Activated B cell treated with CpG ODN at 0.5 μM for 24 hours (primary cell): ENCODE measurements around the gene NIT1. TPM values are rescaled to one million over a fixed set of nuclear protein-coding genes. Genes with fewer than 3 reads are reported as not detected.
A peak's percentile ranks its signal among the peaks of the same experiment; 100 is the strongest.

Experiments used
- ATAC-seq: fragments of 200-7000 bp; cut with Tn5 transposase; one replicate; pipeline ENCODE4 v1.10.0; 2021; ENCODE audit warnings: low read depth, mild to moderate bottlenecking, moderate library complexity
- CTCF ChIA-PET: fragments of 350-600 bp; sonication (Branson Sonifier 250); formaldehyde crosslinking; loops from one replicate; lab custom pipeline; 2021; ENCODE audit warnings: antibody characterized with exemption; lab: Charles Lee
- POLR2A ChIA-PET: fragments of 350-600 bp; sonication (Branson Sonifier 250); formaldehyde crosslinking; loops from one replicate; lab custom pipeline; 2021; ENCODE audit warnings: antibody characterized with exemption; lab: Charles Lee
- DNase-seq: peaks from one replicate; pipeline ENCODE4 v3.0.0; 2022
- H3K27ac Mint-ChIP-seq: one replicate; pipeline ENCODE4 v1.8.0; 2020; ENCODE audit warnings: mixed read lengths
- H3K27me3 Mint-ChIP-seq: one replicate; pipeline ENCODE4 v1.8.0; 2021; ENCODE audit warnings: mixed read lengths
- H3K36me3 Mint-ChIP-seq: one replicate; pipeline ENCODE4 v1.8.0; 2021; ENCODE audit warnings: low read depth, mixed read lengths
- H3K4me1 Mint-ChIP-seq: one replicate; pipeline ENCODE4 v1.8.0; 2021; ENCODE audit warnings: mixed read lengths
- H3K4me3 Mint-ChIP-seq: one replicate; pipeline ENCODE4 v1.8.0; 2020; ENCODE audit warnings: mild to moderate bottlenecking, mixed read lengths
- H3K9me3 Mint-ChIP-seq: one replicate; pipeline ENCODE4 v1.8.0; 2020; ENCODE audit warnings: mixed read lengths
- CTCF ChIP-seq: fragments of 200-600 bp; IDR thresholded peaks from one replicate; pipeline ENCODE4 v1.8.0; 2022; ENCODE audit warnings: antibody characterized with exemption, mild to moderate bottlenecking
- intact Hi-C: fragments of 100-400 bp; cut with micrococcal nuclease; formaldehyde crosslinking; loops from one replicate; pipeline ENCODE4 v1.15.1; 2024
- total RNA-seq: library from RNA; stranded (reverse); gene quantifications from 2 replicates; pipeline ENCODE4 v1.2.3, GENCODE V29; 2022

Gene NIT1
- total RNA-seq = 40.5 and 43.9 TPM in 2 replicates

GRCh38 chr1:161117759-161118581 lies at the start of gene NIT1, which contains the start of gene PFDN2:
Gene NIT1, plus strand, starts transcription at chr1:161118105. Its CDS starts 72 bp downstream, at chr1:161118177.
Gene PFDN2, minus strand, starts transcription at chr1:161118037. Its CDS starts 11 bp downstream, at chr1:161118026.
- peak; percentile 77 for ATAC-seq
- no peaks in the 10 kb centered on the region for H3K9me3 Mint-ChIP-seq
- H3K4me3 Mint-ChIP-seq = peak within 1 kb of the TSS; percentile 92
- H3K36me3 Mint-ChIP-seq = peaks cover 58% of the 10 kb centered on the region
- CTCF ChIA-PET = interaction anchor here (0.6 to 1.8 kb wide), 5 partner anchors 14 to 97 kb away, joined by 3 to 10 read pairs (median 4); partner anchors contain the start of genes DEDD and F11R
- no peak for TF ChIP-seq CTCF
- H3K27ac Mint-ChIP-seq = peak within 1 kb of the TSS; percentile 89
- intact Hi-C loops = loop anchor here (1.0 to 2.0 kb wide), 4 partner anchors 14 to 73 kb away; partner anchors contain the start of genes DEDD, KLHDC9, USF1 and USP21
- peak; percentile 84 for DNase-seq
- no peaks in the 10 kb centered on the region for H3K27me3 Mint-ChIP-seq
- peaks cover 87% of the 10 kb centered on the region for H3K4me1 Mint-ChIP-seq
- POLR2A ChIA-PET = interaction anchor here (0.6 to 3.7 kb wide), 22 partner anchors 10 to 772 kb away, joined by 3 to 43 read pairs (median 6); partner anchors contain the start of genes ARHGAP30, DEDD, F11R and KLHDC9

- Mint-ChIP-seq H3K9me3 (no peaks in the 10 kb centered on the region), H3K4me1 (peaks cover 69% of the 10 kb centered on the region), H3K4me3 (peak overlapping the region; percentile 96), H3K36me3 (peaks cover 46% of the 10 kb centered on the region), H3K27ac (peak overlapping the region; percentile 95), H3K27me3 (no peaks in the 10 kb centered on the region)
- DNase-seq = peak; percentile 72
- ATAC-seq = peak; percentile 68
- ChIA-PET POLR2A (interaction anchor here (0.6 to 9.8 kb wide), 22 partner anchors 9 to 722 kb away, joined by 3 to 285 read pairs (median 6); partner anchors contain the start of genes B4GALT3, F11R, KLHDC9 and NDUFS2), CTCF (interaction anchor here (0.9 to 6.2 kb wide), 3 partner anchors 23 to 71 kb away, joined by 6 to 95 read pairs (median 37); partner anchors contain the start of genes KLHDC9 and USF1)
- intact Hi-C loops = loop anchor here (1.0 to 5.0 kb wide), 8 partner anchors 8 to 299 kb away; partner anchors contain the start of genes CFAP126, DEDD, F11R and UFC1
- TF ChIP-seq CTCF = no peak
Observed at GRCh38 chr1:161068306-161069234, 49.3 kb upstream of the NIT1 start.

- H3K36me3 Mint-ChIP-seq = peaks cover 40% of the 10 kb centered on the region
- no peak for ATAC-seq
- peak overlapping the region; percentile 96 for H3K4me3 Mint-ChIP-seq
- no peak for TF ChIP-seq CTCF
- POLR2A ChIA-PET = interaction anchor here (0.7 to 9.8 kb wide), 28 partner anchors 9 to 365 kb away, joined by 3 to 285 read pairs (median 6); partner anchors contain the start of genes B4GALT3, DEDD, F11R and KLHDC9
- peak overlapping the region; percentile 95 for H3K27ac Mint-ChIP-seq
- intact Hi-C loops = loop anchor here (1.0 to 5.0 kb wide), 6 partner anchors 28 to 298 kb away; partner anchors contain the start of genes CFAP126, DEDD, F11R and UFC1
- no peak for DNase-seq
- no peaks in the 10 kb centered on the region for H3K9me3 Mint-ChIP-seq
- no peaks in the 10 kb centered on the region for H3K27me3 Mint-ChIP-seq
- H3K4me1 Mint-ChIP-seq = peaks cover 62% of the 10 kb centered on the region
- CTCF ChIA-PET = interaction anchor here (1.0 to 6.2 kb wide), 9 partner anchors 24 to 97 kb away, joined by 3 to 95 read pairs (median 8); partner anchors contain the start of genes KLHDC9, PPOX, TSTD1 and USF1
Observed at GRCh38 chr1:161069241-161069640, 48.7 kb upstream of the NIT1 start.

- no peak for TF ChIP-seq CTCF
- H3K4me1 Mint-ChIP-seq = peaks cover 57% of the 10 kb centered on the region
- H3K27ac Mint-ChIP-seq = peak within 1 kb of the TSS; percentile 95
- peak within 1 kb of the TSS; percentile 96 for H3K4me3 Mint-ChIP-seq
- ChIA-PET POLR2A (interaction anchor here (0.5 to 9.8 kb wide), 27 partner anchors 10 to 680 kb away, joined by 3 to 285 read pairs (median 6); partner anchors contain the start of genes DEDD, DUSP12, F11R and KLHDC9), CTCF (interaction anchor here (1.0 to 6.2 kb wide), 10 partner anchors 23 to 96 kb away, joined by 3 to 95 read pairs (median 6); partner anchors contain the start of genes KLHDC9, PPOX, TSTD1 and USF1)
- peak; percentile 62 for DNase-seq
- H3K27me3 Mint-ChIP-seq = no peaks in the 10 kb centered on the region
- H3K9me3 Mint-ChIP-seq = no peaks in the 10 kb centered on the region
- ATAC-seq = peak; percentile 80
- intact Hi-C loops = loop anchor here (1.0 to 5.0 kb wide), 8 partner anchors 28 to 298 kb away; partner anchors contain the start of genes CFAP126, DEDD, F11R and KLHDC9
- H3K36me3 Mint-ChIP-seq = peaks cover 36% of the 10 kb centered on the region
Observed at GRCh38 chr1:161069731-161070270, 48.1 kb upstream of the NIT1 start, which contains the start of gene ARHGAP30. Gene ARHGAP30, minus strand, starts transcription at chr1:161069891. Its CDS starts 267 bp downstream, at chr1:161069624.
